Globus pallidus (tissue), 1 donor: ENCODE results near the gene DNAI1.
"Not testable (repeated sequence)": the region's sequence is repeated elsewhere in the genome, so short reads cannot be mapped to it uniquely, and the experiment has no call there.

Source experiments
- DNase-seq: peaks from one replicate; pipeline ENCODE4 v3.0.0-alpha.2; 2015; ENCODE audit warnings: low spot score

DNAI1 gene

DNA sequence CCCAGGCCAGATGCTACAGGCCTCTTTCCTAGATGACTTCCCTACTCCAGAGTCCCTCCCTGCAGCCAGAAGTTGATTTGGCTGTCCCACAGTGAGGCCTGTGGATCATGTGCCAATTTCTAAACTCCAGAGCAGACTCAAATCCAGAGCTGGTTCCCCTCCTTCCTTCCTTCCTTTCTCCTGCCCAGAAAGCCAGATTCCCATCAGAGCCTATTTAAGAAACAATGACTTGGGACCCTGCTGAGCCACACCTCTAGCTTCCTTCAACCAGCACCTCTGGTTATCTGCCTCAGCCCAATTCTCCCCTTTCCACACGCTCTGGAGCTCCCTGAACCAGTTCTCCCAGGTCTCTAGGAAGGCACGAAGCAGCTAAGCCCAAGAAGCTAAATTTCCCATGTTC is 7.5 kb upstream of the DNAI1 start:
- no peak for DNase-seq

DNA sequence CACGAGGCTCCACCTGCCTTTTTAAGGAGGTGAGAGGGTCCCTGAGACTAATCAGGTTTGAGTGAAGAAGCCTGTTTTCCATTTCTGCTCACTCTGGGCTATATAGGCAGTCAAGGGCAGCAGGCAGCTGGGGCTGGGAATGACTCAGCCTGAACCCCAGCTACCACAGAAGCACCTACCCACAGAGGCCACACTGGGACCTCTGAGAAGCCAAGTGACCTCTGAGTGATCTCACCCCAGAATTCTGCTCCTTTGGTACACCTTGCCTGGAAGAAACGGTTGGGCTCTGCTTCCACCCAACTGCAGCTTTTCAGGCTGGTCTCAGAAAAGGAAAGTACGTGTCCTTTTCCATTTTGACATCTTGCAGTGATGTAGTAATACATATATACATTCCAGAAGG is 7.1 kb upstream of the DNAI1 start:
- no peak for DNase-seq

DNA sequence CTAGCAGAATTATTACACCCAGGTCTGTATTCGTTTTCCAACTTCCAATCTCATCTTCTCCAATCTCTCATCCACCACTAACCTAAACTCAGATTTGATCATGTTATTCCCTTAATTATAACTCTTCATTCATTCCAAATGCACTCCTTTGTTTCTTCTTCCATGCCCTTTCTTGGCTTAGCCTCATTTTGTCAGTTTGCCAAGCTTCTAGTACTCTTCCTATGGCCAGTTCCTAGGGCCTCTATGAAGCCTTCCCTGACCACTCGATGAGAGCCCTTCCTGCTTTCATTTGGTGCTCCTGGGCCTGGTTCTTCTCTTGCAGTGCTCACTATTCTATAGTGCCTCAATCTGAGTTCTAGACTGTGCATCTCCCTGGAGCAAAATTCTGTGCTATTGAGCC is 6.0 kb upstream of the DNAI1 start:
- no peak for DNase-seq

DNA sequence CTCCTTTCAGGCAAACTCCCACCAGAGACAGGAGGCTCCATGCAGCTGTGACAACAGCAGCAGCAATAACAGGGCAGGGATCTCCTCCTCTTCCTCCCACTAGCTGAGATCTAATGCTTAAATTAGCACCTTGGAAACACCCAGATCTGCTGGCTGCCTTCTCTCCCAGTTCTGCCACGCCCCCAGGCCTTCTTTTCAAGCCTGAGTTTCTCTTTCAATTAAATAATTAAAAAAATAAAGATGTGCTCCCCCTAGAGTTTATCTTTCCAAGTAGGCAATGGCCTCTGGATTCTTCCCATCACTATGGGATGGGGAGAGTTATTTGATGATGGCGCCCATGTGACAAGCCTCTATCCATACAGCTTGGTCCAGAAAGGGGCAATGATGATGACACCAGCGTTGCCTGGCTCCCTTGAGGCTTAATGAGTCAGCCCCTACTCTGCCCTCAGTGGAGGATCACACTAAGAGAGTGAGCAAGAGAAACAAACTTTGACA is 4.0 kb upstream of the DNAI1 start:
- no peak for DNase-seq

DNA sequence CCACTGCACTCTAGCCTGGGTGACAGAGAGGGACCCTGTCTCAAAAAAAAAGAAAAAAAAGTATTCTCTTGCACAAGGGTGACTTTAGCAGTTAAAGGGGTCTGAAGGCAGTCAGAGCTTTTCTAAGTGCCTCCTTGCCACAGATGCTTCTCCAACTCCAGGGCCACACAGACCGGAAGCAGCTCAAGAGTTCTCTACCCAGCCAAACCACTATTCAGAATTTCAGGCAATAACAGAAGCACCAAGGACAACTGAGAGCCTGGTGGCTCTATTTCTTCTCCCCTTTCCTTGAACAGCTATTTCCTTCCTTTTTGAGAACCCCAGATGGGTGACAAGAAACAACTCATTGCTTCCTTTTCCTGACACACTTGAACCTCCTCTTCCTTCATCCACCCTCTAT is 2.5 kb upstream of the DNAI1 start:
- no peak for DNase-seq

DNA sequence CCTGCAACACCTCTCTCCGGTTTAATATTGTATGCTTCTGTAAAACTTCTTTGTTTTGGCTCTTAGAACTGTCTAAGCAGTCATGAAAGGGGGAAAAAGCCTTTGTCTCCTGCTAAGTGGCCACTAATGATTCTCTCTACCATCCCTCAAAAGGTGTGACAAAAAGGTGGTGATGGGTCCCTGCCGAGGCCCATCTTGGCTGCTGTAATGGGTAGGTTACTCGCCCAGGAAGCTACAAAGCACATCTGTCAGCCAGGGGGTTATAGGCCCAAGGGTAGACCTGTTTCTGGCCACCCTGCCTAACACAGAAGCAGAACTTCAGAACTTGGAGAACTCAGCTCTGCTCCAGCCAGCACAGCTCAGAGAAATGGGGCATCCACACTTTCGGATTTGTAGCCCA is 1.9 kb upstream of the DNAI1 start:
- DNase-seq: no peak

DNA sequence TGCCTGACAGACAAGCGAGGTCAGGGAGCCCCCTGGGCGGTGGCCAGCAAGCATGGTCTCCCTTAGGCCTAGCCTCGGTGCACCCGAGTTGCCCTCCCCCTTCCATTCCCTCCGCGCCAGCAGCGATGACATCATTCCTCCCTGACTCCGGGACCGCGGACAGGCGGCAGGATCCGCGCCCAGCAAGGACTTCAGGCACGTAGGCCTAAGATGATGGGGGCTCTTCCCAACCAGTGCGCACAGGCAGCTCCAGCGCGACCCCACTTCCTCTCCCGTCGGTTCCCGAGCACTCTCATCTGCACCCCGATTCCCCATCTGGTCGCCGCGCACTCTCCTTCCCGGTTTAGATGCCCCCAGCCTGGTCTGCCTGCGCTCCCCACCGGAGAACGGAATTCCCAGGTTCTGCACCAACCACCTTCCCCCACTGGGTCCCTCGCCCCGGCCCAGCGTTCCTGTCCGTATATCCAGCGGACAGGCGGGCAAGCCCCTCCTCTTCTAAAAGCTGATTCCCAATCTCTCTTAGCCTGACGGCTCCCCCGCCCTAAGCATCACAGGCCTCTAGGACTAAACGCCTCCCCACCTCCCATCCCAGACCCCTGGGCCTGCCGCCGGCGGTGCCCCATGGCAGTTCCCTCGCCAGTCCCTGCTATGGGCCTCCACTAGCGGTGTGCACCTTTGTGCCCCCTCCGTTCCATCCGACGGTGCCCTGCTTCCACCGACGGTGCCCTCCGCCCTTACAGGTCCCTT is 1.2 kb upstream of the DNAI1 start:
- DNase-seq: peak; percentile 76

DNA sequence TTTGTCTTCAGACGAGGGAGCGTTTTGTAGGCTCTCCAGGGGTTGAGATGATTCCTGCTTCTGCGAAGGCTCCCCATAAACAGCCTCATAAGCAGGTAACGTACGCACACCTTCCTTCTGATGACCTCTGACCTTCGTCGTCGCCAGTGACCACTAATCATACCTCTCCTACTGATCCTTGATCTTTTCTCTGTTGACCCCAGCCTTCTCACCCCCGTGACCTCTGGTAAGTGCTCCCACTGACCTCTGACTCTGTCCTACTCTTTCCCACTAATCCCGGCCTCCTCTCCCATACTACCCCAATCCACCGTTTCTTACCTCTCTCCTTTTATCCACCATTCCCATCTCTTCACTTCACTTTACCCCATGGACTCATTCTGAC is 345 bp downstream of the DNAI1 start:
- no peak for DNase-seq

DNA sequence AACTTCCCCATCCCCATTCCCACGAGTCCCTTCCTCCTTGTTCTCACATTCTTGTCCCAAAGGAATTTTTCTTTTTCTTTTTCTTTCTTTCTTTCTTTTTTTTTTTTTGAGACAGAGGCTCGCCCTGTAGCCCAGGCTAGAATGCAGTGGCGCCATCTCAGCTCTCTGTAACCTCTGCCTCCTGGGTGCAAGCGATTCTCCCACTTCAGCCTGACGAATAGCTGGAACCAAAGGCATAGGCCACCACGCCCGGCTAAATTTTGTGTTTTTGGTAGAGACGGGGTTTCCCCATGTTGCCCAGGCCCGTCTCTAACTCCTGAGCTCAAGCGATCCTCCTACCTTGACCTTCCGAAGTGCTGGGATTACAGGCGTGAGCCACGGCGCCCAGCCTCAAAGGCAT is 751 bp downstream of the DNAI1 start:
- no peak for DNase-seq

DNA sequence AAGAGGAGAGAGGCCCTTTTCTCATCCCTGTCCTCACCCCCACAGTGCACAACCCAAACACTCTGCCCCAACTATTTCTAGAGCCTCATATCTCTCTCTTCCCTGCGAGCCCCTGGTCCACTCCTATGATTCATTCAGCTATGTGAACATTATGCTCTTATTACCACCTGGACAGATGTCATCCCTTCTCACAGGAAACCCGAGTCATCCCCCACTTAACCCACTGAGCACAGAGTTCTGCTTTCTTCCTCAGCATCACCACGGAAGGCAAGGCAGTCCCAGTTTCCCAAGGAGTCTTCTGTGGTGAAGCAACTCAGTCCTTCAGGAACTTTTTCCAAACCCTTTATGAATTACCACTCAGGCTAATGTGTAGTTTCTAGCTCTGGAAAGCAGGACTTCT is 1.3 kb downstream of the DNAI1 start:
- no peak for DNase-seq

DNA sequence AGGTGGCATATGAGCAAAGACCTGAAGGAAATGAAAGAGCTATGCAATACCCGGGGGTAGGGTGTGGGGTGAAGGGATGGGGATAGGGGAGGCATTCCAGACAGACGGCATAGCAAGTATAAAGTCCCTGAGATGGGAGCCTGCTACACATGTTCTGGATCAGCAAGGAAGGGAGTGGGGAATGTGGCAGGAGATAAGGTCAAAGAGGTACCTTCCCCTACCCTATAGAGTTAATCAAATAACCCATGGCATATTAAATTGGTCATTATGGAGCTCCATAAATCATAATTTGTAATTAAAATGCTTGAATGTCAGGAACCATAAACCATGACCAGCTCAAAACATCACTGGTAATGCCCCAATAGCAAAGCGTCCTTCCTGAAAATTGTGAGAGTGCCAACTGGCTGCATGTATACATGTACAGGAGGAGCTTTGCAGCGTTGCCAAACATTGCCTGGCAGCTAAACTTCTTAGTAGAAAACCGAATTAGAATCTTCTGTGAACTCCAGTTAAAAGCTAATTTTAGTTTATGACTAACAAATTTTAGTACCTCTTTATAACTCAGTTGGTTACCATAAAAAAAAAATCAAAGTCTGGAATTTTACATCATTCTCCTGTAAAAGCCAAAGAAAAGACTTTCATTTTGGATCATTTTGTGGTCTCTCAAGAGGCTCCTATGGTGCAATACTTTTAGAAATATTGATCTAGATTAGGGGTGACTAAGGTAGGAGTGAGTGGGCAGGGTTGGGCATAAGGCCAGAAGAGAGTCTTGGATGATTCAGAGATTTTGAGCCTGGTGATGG is 4.7 kb downstream of the DNAI1 start:
- DNase-seq: no peak

DNA sequence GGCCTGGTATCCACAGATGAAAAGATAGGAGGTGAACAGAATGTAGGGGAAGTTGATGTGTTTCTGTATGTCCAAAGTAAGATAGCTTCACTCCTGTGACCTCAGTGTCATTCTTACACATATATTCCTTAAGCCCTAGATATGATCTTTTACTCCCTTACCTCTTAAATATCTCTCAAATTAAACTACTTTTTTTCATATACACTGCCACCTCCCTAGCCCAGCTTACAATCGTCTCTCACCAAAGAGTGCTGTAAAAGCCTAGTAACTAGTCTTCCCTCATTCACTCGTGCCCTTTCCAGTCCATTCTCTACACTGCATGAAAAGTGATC is 5.3 kb downstream of the DNAI1 start:
- no peak for DNase-seq

DNA sequence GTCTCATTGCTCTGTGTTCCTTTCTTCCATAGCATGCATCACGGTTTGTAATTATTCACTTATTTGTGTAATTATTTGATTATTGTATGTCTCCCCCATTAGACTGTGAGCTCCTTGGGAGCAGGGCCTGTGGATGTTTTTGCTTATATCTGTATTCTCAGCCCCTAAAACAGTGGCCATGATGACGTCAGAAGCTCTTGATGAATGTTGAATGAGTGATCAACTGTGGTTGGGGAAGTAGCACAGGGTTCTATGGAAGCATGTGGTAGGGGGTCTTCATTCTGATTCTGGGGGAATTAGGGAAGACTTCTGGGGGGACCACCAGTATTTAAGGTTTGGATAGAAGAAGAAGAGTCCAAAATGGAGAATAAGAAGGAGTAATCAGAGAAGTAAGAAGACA is 6.0 kb downstream of the DNAI1 start:
- no peak for DNase-seq

DNA sequence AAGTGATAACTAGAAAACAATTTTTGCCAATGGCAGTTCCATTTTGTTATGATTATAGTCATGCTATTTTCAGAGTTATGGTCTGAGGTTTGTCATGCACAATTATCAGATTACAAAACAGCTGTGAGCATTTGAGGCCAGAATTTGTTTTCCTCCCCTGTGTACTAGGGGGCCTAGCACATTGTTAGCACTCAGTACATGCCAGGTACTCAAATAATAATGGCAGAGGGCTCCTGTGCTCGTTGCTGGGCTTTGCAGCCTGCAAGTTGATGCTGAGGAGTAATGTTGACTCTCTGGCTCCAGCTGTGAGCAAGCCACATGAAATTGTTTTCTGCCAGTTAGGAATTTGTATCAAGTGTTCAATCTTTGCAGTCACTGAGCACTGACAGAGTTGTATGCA is 6.9 kb downstream of the DNAI1 start:
- no peak for DNase-seq

DNA sequence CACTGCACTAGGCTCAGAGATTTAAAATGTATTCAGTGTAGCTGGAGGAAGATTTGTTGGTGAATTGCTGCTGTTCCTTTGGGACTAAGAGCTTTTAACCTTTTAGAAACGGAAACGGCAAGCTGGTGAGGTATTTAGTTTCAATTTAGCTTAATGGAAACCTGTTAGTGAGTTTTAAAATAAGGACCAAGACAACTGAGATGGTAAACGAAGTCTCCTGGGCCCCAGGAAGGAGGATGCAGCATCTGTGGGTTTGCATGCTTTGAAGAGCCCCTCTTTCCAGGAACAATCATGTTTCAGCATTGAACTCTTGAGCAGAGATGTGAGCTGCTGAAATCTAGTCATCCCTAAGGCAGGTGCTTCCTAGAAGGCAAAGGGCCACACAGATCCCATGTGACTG is 16.5 kb downstream of the DNAI1 start:
- no peak for DNase-seq

DNA sequence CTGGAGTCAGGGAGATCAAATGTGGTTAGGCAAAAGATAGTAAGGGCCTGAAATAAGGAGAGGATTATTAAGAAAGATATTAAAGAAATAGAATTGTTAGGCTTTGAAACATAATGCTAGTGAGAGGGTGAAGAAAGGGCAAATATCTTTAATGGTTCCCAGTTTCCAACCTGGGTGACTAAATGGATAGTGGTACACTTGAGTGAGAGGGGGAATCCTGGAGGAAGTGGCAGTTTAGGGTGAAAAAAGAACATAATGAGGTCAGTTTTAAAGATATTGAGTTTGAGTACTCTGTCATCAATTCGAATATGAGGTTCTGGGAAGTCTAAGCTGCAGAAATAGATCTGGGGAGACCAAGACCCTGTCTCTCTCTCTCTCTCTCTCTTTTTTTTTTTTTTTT is 18.9 kb downstream of the DNAI1 start:
- DNase-seq: no peak

DNA sequence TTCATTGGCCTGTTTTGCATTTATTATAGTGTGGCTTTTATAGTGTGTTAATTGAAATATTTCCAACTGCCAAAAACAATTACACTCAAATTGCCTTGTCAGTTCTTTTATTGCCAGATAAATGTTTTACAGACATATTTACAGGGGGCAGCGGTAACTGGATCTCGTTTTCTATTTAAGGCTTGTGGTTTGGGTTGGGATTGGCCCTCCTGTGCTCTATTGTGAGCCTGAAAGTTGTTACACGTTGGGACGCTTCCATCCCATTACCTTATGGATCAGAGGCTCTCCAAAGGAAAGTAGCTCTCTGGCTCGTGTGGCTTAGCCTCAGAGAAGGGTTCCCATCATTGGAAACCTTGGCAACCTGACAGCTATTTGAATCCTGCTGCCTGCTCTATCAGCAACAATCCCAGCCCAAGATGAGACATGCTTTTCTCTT is 20.8 kb downstream of the DNAI1 start:
- no peak for DNase-seq

DNA sequence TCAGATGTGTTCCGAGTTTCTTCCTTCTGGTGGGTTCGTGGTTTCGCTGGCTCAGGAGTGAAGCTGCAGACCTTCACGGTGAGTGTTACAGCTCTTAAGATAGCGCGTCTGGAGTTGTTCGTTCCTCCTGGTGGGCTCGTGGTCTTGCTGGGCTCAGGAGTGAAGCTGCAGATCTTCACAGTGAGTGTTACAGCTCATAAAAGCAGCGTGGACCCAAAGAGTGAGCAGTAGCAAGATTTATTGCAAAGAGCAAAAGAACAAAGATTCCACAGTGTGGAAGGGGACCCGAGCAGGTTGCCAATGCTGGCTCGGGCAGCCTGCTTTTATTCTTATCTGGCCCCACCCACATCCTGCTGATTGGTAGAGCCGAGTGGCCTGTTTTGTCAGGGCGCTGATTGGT is 23.0 kb downstream of the DNAI1 start:
- not testable (repeated sequence) for DNase-seq

DNA sequence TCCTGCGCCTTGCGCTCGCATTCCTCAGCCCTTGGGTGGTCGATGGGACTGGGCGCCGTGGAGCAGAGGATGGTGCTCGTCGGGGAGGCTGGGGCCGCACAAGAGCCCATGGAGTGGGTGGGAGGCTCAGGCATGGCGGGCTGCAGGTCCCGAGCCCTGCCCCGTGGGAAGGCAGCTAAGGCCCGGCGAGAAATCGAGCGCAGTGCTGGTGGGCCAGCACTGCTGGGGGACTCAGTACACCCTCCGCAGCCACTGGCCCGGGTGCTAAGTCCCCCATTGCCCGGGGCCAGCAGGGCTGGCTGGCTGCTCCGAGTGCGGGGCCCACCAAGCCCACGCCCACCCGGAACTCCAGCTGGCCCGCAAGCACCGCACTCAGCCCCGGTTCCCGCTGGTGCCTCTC is 24.1 kb downstream of the DNAI1 start:
- DNase-seq: not testable (repeated sequence)

DNA sequence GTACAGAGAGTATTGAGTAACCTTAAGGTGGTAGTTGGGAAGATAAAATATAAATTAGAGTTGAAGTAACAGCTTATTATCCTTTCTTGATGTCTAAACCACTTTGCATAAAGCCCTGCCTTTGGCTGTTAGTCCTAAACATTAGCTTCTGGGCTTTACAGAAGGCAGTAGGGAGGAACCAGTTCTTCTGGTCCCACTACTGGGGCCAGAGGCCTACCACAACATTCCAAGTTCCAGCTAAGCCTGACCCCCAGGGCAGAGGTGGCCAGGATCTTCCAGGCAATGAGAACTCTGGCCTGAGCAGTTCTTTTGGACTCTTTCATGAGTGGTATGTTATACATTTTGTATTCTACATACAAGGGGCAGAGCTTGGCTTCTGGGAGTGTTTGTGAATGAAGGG is 26.1 kb downstream of the DNAI1 start:
- DNase-seq: no peak

DNA sequence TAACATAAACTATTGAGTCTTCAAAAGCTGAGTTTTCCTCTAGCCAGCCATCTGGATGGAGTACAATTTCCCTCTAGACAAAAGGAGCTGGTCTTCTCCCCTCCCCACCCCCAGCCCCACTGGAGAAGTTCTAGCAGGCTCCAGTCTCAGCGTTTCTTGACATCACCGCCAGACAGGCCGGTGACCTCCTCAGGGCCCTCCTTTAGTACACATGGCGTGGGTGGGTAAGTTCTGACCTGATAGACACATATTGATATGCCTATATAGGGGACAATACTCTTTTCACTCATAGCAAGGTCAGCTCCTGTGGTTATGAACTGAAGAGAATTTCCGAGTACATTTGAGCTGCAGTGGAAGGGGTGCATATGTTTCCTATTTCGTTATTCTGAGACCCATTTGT is 27.2 kb downstream of the DNAI1 start:
- DNase-seq: no peak

DNA sequence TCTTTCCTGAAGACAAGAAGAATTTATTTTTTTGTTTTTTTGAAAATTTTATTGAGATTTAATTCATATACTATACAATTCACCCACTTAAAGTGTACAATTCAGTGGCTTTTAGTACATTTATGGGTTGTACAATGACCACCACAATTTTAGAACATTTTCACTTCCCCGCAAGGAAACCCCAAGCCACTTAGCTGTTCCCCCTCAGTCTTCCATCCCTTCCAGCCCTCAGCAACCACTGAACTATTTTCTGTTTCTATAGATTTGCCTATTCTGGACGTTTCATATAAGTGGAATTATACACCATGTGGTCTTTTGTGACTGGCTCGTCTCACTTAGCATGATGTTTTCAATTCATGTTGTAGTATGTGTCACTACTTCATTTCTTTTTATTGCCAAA is 28.0 kb downstream of the DNAI1 start:
- DNase-seq: no peak

DNA sequence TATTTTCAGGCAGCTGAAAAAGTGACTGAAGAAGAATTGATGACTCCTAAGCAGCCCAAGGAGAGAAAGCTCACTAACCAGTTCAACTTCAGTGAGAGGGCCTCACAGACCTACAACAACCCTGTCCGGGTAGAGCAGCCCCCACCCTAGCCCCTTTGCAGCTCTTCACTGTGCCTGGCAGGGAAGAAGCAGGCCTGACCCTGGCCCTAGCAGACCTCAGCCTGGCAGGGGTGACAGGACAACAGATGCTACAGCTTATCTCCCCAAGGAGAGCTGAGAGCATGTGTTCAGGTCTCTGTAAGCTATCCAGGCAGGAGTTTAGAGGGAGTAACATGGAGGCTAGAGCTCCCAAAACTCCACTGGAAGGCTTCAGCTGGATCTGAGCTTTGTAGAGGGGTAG is 31.8 kb downstream of the DNAI1 start:
- no peak for DNase-seq

DNA sequence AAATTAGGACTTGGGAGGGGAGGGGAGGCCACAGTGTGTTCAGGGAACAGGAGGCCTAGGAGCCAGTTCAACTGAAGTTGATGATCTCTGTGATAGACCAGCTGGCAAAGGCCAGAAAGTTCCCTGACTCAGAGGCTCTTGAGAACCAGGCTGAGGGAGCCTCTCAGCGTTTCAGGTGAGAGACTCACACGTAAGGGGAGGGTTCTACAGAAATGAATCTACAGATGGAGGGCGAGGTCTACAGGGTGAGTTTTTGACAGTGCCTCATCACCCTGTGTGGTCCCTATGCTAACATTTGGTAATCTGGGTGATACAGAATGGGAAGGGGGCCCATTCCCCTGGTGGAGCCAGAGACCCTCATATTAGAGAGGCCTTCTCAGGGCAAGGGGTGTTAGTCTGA is 32.2 kb downstream of the DNAI1 start:
- DNase-seq: no peak
